Fibroblast of the aortic adventitia (primary cell): ENCODE results near the gene ACAP3. TPM values are rescaled to one million over a fixed set of nuclear protein-coding genes. Genes with fewer than 3 reads are reported as not detected.

Experiments
- DNase-seq: peaks from one replicate; pipeline ENCODE4 v3.0.0-alpha.2; 2010; ENCODE audit warnings: low read depth
- H3K4me3 ChIP-seq: 2 replicates; pipeline ENCODE4 v1.5.1; 2011; ENCODE audit warnings: low read depth, mild to moderate bottlenecking, control low read depth, low read length, moderate library complexity
- total RNA-seq: library from RNA; depleted of rRNA; stranded (reverse); fragments of >200 nt; gene quantifications from 2 replicates; pipeline ENCODE4 v1.2.3, GENCODE V29; 2012; ENCODE audit warnings: low replicate concordance
- TF ChIP-seq, protein P1 (sequence below): IDR thresholded peaks from 2 replicates; pipeline ENCODE4 v1.5.1; 2011; ENCODE audit warnings: mild to moderate bottlenecking, low read length, control low read depth, inconsistent platforms; ENCODE audit not compliant: insufficient read depth

ACAP3 gene, protein sequence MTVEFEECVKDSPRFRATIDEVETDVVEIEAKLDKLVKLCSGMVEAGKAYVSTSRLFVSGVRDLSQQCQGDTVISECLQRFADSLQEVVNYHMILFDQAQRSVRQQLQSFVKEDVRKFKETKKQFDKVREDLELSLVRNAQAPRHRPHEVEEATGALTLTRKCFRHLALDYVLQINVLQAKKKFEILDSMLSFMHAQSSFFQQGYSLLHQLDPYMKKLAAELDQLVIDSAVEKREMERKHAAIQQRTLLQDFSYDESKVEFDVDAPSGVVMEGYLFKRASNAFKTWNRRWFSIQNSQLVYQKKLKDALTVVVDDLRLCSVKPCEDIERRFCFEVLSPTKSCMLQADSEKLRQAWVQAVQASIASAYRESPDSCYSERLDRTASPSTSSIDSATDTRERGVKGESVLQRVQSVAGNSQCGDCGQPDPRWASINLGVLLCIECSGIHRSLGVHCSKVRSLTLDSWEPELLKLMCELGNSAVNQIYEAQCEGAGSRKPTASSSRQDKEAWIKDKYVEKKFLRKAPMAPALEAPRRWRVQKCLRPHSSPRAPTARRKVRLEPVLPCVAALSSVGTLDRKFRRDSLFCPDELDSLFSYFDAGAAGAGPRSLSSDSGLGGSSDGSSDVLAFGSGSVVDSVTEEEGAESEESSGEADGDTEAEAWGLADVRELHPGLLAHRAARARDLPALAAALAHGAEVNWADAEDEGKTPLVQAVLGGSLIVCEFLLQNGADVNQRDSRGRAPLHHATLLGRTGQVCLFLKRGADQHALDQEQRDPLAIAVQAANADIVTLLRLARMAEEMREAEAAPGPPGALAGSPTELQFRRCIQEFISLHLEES
- total RNA-seq, result 43.2 and 106 TPM in 2 replicates

DNA sequence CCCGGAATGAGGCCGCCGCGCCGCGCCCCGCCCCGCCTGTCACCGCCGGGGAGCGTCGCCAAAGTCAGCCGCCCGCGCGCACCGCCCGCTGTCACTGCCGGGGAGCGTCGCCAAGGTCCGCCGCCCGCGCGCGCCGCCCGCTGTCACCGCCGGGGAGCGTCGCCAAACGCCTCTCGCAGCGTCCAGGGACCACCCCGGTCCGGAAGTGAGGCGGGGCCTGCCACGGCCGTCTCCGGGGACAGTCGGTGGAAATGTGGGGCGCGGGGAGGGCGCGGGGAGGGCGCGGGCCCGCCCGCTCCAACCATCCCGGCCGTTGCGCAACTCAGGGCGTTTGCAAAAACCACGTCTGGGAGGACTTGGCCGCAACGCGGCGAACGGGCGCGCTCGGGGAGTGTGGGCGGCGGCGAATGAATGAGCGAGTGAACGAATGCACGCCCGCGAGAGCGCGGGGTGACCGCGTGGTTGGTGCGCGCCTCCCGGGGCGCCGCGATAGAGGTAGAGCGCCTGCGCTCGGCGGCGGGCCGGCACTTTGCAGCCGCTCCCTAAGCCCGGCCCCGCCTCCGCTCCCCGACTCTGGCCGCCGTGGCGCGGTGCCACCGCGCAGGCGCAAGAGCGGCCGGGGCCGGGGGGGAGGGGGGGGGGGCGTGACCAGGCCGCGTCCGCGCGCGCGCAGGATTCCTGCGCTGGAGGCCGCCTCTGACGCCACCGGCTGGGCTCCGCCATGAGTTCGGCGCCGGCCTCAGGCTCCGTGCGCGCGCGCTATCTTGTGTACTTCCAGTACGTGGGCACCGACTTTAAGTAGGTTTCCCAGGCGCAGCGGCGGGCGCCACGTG lies at the start of gene ACAP3, which contains the start of gene PUSL1:
ACAP3 (minus strand) TSS at position 8 of the 833 bp plus-strand sequence. CDS start 115 bp downstream, outside the sequence.
PUSL1 (plus strand) TSS at position 675 of the 833 bp plus-strand sequence; CDS start at position 722, 47 bp downstream.
- DNase-seq, result peak; percentile 96
- TF ChIP-seq, protein P1, sequence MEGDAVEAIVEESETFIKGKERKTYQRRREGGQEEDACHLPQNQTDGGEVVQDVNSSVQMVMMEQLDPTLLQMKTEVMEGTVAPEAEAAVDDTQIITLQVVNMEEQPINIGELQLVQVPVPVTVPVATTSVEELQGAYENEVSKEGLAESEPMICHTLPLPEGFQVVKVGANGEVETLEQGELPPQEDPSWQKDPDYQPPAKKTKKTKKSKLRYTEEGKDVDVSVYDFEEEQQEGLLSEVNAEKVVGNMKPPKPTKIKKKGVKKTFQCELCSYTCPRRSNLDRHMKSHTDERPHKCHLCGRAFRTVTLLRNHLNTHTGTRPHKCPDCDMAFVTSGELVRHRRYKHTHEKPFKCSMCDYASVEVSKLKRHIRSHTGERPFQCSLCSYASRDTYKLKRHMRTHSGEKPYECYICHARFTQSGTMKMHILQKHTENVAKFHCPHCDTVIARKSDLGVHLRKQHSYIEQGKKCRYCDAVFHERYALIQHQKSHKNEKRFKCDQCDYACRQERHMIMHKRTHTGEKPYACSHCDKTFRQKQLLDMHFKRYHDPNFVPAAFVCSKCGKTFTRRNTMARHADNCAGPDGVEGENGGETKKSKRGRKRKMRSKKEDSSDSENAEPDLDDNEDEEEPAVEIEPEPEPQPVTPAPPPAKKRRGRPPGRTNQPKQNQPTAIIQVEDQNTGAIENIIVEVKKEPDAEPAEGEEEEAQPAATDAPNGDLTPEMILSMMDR, result no peak
- peak within 1 kb of the TSS; percentile 76 for H3K4me3 ChIP-seq

DNA sequence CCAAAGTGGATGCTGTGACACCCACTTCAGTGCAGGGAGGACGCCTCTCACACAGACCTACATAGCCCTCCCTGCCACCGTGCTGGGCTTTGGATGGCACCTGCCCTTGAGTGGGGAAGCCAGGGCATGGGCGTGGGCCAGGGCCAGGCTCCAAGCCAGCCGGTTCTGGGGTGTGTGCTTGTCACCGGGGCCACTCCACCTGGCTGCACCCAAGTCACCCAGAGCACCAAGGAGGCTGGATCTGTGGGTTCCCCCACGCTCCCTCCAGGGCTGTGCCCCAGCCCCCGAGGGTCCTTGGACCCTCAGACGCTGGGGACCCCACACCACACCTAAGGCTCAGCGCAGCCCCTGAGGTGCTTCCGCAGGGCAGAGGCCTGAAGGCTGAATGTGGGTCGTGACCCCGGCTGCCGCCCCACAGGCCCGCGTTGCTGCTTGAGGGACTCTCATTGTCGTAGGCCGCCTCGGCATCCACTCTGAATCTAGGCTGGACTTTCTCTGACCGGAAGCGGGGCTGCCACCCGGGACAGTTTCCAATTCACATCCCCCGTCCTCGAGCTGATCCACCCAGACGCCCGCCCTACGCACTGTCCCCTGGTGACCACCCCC lies 49.2 kb upstream of the ACAP3 start:
- DNase-seq, result no peak
- peak overlapping the region; percentile 88 for H3K4me3 ChIP-seq
- TF ChIP-seq, protein P1, result no peak

DNA sequence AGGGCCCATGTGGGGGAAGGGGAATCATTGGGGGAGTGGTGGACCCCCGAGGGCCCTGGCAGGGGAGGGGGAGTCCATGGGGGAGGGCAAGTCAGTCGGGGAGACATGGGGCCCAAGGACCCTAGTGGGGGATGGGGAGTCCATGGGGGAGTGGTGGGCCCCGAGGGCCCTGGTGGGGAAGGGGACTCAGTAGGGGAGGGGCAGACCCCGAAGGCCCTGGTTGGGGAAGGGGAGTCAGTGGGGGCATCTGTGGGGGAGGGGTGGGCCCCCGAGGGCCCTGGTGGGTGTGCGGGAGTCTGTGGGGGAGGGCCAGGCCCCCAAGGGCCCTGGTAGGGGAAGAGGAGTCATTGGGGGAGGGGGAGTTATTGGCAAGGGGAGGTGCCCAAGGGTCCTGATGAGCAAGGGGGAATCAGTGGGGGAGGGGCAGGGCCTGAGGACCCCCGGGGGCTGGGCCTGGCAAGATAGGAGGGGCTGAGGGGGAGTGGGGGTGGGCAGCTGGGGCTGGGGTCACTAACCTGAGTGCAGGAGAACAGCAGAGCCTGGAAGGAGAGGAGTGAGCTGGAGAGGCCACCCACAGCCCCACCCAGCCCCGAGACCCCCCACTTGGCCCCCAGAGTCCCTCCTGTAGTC lies 48.6 kb upstream of the ACAP3 start:
- no peak for DNase-seq
- H3K4me3 ChIP-seq, result peak overlapping the region; percentile 88
- TF ChIP-seq, protein P1, result no peak

DNA sequence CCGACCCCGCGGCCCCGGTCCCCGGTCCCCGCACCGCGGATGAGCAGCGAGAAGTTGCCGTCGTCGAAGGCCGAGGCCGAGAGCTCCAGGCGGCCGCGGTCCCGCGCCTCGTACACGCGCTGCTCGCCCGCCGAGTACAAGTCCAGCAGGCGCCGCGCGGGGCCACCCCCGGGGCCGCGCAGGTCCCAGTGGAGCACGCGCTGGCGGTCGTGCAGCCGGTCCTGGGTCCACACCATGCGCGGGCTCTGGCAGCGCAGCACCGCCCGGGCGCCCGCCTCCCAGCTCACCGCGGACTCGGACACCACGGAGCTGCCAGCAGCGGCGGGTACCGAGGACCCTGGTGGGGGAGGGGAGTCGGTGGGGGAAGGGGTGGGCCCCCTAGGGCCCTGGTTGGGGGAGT lies 47.7 kb upstream of the ACAP3 start:
- DNase-seq, result no peak

DNA sequence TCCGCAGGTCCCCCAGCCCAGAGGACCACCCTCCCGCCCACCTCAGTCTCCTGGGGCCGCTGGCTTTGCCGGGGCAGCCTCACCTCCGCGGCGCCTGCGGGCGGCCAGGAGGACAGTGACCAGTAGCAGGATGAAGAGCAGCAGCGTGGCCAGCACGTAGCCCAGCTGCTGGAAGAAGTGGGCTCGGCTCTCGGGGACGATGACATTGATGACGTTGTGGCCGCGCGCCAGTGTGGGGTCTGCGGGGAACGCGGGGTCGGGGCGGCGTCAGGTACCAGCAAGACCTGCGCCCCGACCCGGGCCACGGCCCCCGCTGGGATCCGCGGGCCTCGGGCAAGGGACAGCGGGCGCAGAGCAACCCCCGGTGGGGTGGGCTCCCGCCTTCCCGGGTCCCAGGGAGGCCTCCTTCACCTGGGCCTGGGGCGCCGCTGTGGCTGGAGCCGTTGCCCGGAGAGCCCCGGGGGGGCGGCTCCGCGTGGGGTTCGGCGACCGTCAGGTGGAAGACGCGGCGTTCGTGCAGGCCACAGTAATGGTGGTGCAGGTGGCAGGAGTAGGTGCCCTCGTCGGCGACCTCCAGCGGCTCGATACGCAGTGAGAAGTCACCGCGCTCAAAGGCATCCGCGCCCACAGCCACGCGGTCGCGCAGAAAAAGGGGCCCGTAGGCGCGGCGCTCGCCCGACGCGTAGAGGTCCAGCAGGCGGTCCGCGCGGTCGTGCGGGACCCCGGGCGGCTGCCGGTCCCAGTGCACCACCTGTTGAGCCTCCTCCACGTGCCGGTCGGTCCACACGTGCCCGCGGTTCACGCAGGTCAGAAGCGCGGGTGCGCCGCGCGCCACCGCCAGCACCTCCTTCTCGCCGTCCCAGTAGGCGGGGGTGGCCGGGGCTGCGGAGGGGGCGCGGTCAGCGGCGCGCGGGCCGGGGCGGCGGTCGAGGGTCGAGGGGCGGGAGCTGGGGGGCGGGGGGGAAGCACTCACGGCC lies 46.8 kb upstream of the ACAP3 start:
- no peak for DNase-seq
- TF ChIP-seq, protein P1, result no peak
- peak overlapping the region; percentile 88 for H3K4me3 ChIP-seq

More for the DNA sequence above, 47.7 kb upstream of the ACAP3 start:
- peak overlapping the region; percentile 88 for H3K4me3 ChIP-seq
- TF ChIP-seq, protein P1, result no peak
